Upper lobe of right lung (tissue), 1 donor: ENCODE results near the gene TMEM134. TPM values are rescaled to one million over a fixed set of nuclear protein-coding genes. Genes with fewer than 3 reads are reported as not detected.

ENCODE experiments used
- ATAC-seq: fragments of 200-7000 bp; cut with Tn5 transposase; one replicate; pipeline ENCODE4 v1.9.1; 2020; ENCODE audit warnings: mild to moderate bottlenecking, moderate library complexity
- DNase-seq: peaks from one replicate; pipeline ENCODE4 v3.0.0-alpha.2; 2020
- H3K27ac ChIP-seq: fragments of 200-600 bp; one replicate; pipeline ENCODE4 v1.8.0; 2022
- H3K27me3 ChIP-seq: fragments of 200-600 bp; one replicate; pipeline ENCODE4 v1.8.0; 2022; ENCODE audit warnings: mild to moderate bottlenecking
- H3K36me3 ChIP-seq: fragments of 200-600 bp; one replicate; pipeline ENCODE4 v1.8.0; 2022
- H3K4me1 ChIP-seq: fragments of 200-600 bp; one replicate; pipeline ENCODE4 v1.8.0; 2022
- H3K4me3 ChIP-seq: fragments of 200-600 bp; one replicate; pipeline ENCODE4 v1.8.0; 2022; ENCODE audit warnings: mild to moderate bottlenecking
- H3K9me3 ChIP-seq: fragments of 200-600 bp; one replicate; pipeline ENCODE4 v1.8.0; 2022
- intact Hi-C: fragments of 100-400 bp; cut with DNase I; formaldehyde crosslinking; loops from one replicate; pipeline ENCODE4 v1.11.0; 2022
- total RNA-seq: library from RNA; stranded (reverse); fragmentation: NEBNext Ultra II Directional; extraction: Animal tissue kit (Norgen Biotek cat#: 25700); gene quantifications from one replicate; pipeline ENCODE4 v1.2.1, GENCODE V29; 2021
- TF ChIP-seq, protein P1 (sequence below): fragments of 200-600 bp; IDR thresholded peaks from one replicate; pipeline ENCODE4 v1.8.0; 2022; ENCODE audit warnings: antibody characterized with exemption
- donor health status: DM: no; HTN: yes; CAD: no; lungs with severe emphysema.

TMEM134 gene
- total RNA-seq, 1 donor from 2014 or later: 46.9 TPM

DNA sequence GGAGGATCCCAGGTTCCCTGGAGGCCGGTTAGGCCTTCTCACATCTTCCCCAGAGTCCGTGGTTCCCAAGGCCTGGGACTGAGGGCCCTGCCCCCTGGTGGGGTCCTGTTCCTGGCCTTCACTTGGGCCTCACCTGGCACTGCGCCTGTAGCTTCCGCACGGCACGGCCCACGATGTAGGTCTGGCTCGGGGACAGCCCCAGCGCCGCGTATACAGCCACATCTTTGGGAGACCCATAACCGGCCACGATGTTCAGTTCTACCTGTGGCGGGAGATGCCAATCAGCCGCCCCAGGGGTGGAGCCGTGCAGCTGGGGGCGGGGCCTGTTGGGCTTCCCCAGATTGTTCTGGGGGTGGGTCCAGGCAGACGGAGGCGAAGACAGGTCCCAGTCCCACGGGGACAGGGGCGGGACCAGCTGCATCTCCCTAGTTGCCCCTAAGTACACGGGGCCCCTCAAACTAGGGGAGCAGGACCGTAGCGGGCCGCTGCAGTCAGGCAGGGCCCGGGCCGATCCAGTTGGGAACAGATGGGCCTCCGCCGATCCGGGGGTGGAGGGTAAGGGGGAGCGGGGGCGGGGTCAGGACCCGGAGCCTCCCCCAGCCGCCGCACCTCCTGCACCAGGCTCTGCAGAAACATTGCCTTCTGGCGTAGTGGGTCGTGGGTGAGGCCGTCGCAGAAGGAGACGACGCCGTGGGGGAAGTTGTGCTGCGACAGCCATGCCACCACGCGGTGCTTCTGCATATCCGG is 23.9 kb upstream of the TMEM134 start:
- DNase-seq: no peak
- intact Hi-C loops: no loop called here
- ATAC-seq: no peak

GRCh38 chr11:67492069-67492727 is 23.1 kb upstream of the TMEM134 start:
- DNase-seq (no peak), ATAC-seq (no peak)
- TF ChIP-seq, protein P1, sequence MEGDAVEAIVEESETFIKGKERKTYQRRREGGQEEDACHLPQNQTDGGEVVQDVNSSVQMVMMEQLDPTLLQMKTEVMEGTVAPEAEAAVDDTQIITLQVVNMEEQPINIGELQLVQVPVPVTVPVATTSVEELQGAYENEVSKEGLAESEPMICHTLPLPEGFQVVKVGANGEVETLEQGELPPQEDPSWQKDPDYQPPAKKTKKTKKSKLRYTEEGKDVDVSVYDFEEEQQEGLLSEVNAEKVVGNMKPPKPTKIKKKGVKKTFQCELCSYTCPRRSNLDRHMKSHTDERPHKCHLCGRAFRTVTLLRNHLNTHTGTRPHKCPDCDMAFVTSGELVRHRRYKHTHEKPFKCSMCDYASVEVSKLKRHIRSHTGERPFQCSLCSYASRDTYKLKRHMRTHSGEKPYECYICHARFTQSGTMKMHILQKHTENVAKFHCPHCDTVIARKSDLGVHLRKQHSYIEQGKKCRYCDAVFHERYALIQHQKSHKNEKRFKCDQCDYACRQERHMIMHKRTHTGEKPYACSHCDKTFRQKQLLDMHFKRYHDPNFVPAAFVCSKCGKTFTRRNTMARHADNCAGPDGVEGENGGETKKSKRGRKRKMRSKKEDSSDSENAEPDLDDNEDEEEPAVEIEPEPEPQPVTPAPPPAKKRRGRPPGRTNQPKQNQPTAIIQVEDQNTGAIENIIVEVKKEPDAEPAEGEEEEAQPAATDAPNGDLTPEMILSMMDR: no peak
- intact Hi-C loops: no loop called here
- Histone ChIP-seq H3K9me3 (no peaks in the 10 kb centered on the region), H3K36me3 (peaks cover 68% of the 10 kb centered on the region), H3K4me1 (no peaks in the 10 kb centered on the region), H3K27ac (no peak overlapping the region), H3K27me3 (no peaks in the 10 kb centered on the region), H3K4me3 (no peak overlapping the region)

More for the DNA sequence above, 23.9 kb upstream of the TMEM134 start:
- Histone ChIP-seq H3K27me3 (no peaks in the 10 kb centered on the region), H3K36me3 (peaks cover 65% of the 10 kb centered on the region), H3K4me1 (no peaks in the 10 kb centered on the region), H3K9me3 (no peaks in the 10 kb centered on the region), H3K4me3 (no peak overlapping the region), H3K27ac (no peak overlapping the region)
- TF ChIP-seq, protein P1: no peak

DNA sequence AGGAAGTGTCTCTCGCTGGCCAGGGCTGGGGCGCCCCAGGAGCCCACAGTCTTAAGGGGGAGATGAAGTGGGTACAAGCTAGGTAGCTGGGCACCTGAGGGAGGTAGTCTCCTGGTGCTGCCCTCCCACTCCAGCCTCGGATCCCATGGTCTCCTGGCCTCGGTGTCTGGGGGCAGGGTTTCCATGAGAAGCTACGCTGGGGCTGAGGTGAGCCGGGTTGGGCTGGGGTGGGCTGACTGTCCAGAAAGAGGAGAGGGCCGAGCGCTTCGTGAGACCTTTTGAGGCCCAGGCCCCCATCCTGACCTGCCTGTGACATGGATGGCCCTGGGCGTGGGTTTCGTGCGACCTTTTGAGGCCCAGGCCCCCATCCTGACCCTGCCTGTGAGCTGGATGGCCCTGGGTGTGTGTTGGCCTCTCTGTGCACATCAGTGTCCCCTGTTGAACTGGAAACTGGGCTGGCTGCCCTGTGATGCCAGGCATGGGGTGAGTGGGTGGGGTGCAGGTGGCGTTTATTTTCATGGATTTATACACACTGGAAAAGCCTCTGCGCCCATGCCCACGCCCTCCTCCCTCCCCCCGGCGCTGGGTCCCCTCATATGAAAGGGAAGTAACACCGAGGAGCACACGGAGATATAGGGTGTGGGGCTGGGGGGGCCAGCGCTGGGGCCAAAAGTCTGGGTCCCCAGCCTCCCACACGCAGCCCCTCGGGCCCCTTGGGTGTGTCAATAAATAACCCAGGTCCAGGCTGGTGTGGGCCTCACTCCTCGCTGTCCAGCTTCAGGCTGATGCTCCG is 22.4 kb upstream of the TMEM134 start:
- Histone ChIP-seq H3K9me3 (no peaks in the 10 kb centered on the region), H3K27ac (no peak overlapping the region), H3K4me3 (no peak overlapping the region), H3K36me3 (peaks cover 68% of the 10 kb centered on the region), H3K27me3 (no peaks in the 10 kb centered on the region), H3K4me1 (no peaks in the 10 kb centered on the region)
- intact Hi-C loops: no loop called here
- DNase-seq (no peak), ATAC-seq (no peak)
- TF ChIP-seq, protein P1: no peak

- H3K4me1 ChIP-seq: peaks cover 5% of the 10 kb centered on the region
- TF ChIP-seq, protein P1: no peak
- intact Hi-C loops: no loop called here
- no peak overlapping the region for H3K4me3 ChIP-seq
- H3K27me3 ChIP-seq: no peaks in the 10 kb centered on the region
- no peak for DNase-seq
- peaks cover 61% of the 10 kb centered on the region for H3K36me3 ChIP-seq
- no peak for ATAC-seq
- no peak overlapping the region for H3K27ac ChIP-seq
- no peaks in the 10 kb centered on the region for H3K9me3 ChIP-seq
Observed at GRCh38 chr11:67490727-67491065, 21.6 kb upstream of the TMEM134 start.

- TF ChIP-seq, protein P1: no peak
- intact Hi-C loops: no loop called here
- DNase-seq (no peak), ATAC-seq (no peak)
- Histone ChIP-seq H3K27me3 (no peaks in the 10 kb centered on the region), H3K27ac (no peak overlapping the region), H3K4me3 (no peak overlapping the region), H3K9me3 (no peaks in the 10 kb centered on the region), H3K36me3 (peaks cover 60% of the 10 kb centered on the region), H3K4me1 (peaks cover 11% of the 10 kb centered on the region)
Observed at GRCh38 chr11:67489885-67490726, 21.1 kb upstream of the TMEM134 start.
